SJSA1 (cell line): ENCODE data around the gene UNC13A. TPM values are rescaled to one million over a fixed set of nuclear protein-coding genes. Genes with fewer than 3 reads are reported as not detected.

Source experiments
- DNase-seq, 2 experiments: peaks; one replicate each; pipeline ENCODE4 v3.0.0-alpha.2; 2015 to 2020; ENCODE audit warnings: low spot score in 2 of 2, low read depth in 1 of 2
- H3K27ac ChIP-seq: fragments of 250-450 bp; sonication (Bioruptor Pico); 2 replicates; pipeline ENCODE4 v1.5.1; 2020; ENCODE audit warnings: mild to moderate bottlenecking, moderate library complexity
- H3K27me3 ChIP-seq: fragments of 250-450 bp; sonication (Bioruptor Pico); replicated peaks from 2 replicates; pipeline ENCODE4 v1.5.1; 2020; ENCODE audit warnings: mild to moderate bottlenecking, moderate library complexity
- H3K36me3 ChIP-seq: fragments of 250-450 bp; sonication (Bioruptor Pico); 2 replicates; pipeline ENCODE4 v1.5.1; 2020; ENCODE audit warnings: mild to moderate bottlenecking
- H3K4me1 ChIP-seq: fragments of 250-450 bp; sonication (Bioruptor Pico); replicated peaks from 2 replicates; pipeline ENCODE4 v1.6.1; 2021; ENCODE audit warnings: mild to moderate bottlenecking
- H3K4me3 ChIP-seq: fragments of 250-450 bp; sonication (Bioruptor Pico); 2 replicates; pipeline ENCODE4 v1.5.1; 2020; ENCODE audit warnings: mild to moderate bottlenecking
- H3K9me3 ChIP-seq: fragments of 250-450 bp; sonication (Bioruptor Pico); replicated peaks from 2 replicates; pipeline ENCODE4 v1.5.1; 2020; ENCODE audit warnings: mild to moderate bottlenecking
- total RNA-seq: library from RNA; depleted of rRNA; stranded (reverse); fragments of >200 nt; shearing (Covaris generic); gene quantifications from 2 replicates; pipeline ENCODE4 v1.2.3, GENCODE V29; 2014

The UNC13A gene
- total RNA-seq, 1 experiment from 2014 or later: not detected

GRCh38 chr19:17687141-17687856 is 855 bp downstream of the UNC13A start:
- Histone ChIP-seq H3K9me3 (no peaks in the 10 kb centered on the region), H3K36me3 (no peaks in the 10 kb centered on the region), H3K27ac (no peak overlapping the region), H3K4me3 (no peak overlapping the region), H3K27me3 (peaks cover 26% of the 10 kb centered on the region), H3K4me1 (peaks cover 7% of the 10 kb centered on the region)
- DNase-seq: no peak

- H3K27ac ChIP-seq: no peak overlapping the region
- H3K36me3 ChIP-seq: no peaks in the 10 kb centered on the region
- H3K4me1 ChIP-seq: peaks cover 7% of the 10 kb centered on the region
- peaks cover 26% of the 10 kb centered on the region for H3K27me3 ChIP-seq
- no peak overlapping the region for H3K4me3 ChIP-seq
- peak; percentile 50 to 66 for DNase-seq
- no peaks in the 10 kb centered on the region for H3K9me3 ChIP-seq
These were observed 1.5 kb downstream of the UNC13A start for GRCh38 chr19:17686592-17687024.

- DNase-seq: peak in 1 of 2 experiments; percentile 50
- no peak overlapping the region for H3K4me3 ChIP-seq
- peaks cover 7% of the 10 kb centered on the region for H3K4me1 ChIP-seq
- peaks cover 29% of the 10 kb centered on the region for H3K27me3 ChIP-seq
- no peak overlapping the region for H3K27ac ChIP-seq
- no peaks in the 10 kb centered on the region for H3K36me3 ChIP-seq
- H3K9me3 ChIP-seq: no peaks in the 10 kb centered on the region
These were observed 2.1 kb downstream of the UNC13A start for GRCh38 chr19:17686023-17686521.

DNA sequence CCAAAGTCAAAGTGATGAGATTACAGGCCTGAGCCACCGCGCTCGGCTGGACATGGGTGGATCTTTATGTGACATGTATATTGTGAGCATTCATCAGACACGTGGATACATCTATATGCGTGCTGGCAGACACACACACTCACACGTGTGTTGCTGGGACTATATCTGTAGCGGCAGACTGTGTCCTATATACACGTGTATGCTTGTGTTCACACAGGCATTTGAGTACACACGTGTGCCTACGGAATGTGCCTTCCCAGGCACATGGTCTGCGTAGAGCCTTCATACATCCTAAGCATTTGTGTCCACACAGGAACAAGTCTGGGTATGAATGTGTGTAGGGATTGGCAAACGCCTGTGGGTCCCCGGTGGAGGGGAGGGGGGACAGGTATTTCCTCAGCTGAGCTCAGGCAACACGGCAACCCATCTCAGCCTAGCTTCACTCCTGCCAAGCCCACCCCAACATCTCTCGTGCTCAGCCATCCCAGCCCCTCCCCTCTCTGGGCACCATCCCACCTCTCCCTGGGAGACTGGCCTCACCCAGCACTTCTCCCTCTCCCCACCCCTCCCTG is 2.6 kb downstream of the UNC13A start:
- Histone ChIP-seq H3K9me3 (no peaks in the 10 kb centered on the region), H3K27ac (no peak overlapping the region), H3K27me3 (peaks cover 29% of the 10 kb centered on the region), H3K4me3 (no peak overlapping the region), H3K4me1 (peaks cover 7% of the 10 kb centered on the region), H3K36me3 (no peaks in the 10 kb centered on the region)
- no peak for DNase-seq

GRCh38 chr19:17684256-17684655 is 3.9 kb downstream of the UNC13A start:
- DNase-seq: no peak
- no peak overlapping the region for H3K4me3 ChIP-seq

DNA sequence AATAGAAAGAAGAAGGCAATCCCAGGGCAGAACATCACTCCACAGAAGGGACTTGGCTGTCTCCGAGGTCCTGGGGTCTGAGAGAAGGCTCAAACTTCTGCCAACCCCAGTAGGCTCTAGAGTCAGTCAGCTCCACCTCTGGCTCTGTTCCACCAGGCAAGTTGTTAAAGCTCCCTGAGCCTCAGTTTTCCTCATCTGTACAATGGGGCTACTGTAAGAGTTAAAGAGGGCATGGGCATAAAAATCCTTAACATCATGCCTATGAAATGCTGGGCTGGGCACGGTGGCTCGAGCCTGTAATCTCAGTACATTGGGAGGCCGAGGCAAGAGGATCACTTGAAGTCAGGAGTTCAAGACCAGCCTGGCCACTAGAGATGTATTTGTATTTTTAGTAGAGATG is 5.1 kb downstream of the UNC13A start:
- DNase-seq: no peak
- H3K4me1 ChIP-seq: peaks cover 17% of the 10 kb centered on the region
- H3K27me3 ChIP-seq: peaks cover 24% of the 10 kb centered on the region
- H3K9me3 ChIP-seq: no peaks in the 10 kb centered on the region
- no peak overlapping the region for H3K4me3 ChIP-seq
- H3K36me3 ChIP-seq: no peaks in the 10 kb centered on the region
- no peak overlapping the region for H3K27ac ChIP-seq

More at GRCh38 chr19:17684256-17684655, 3.9 kb downstream of the UNC13A start:
- H3K4me1 ChIP-seq: peaks cover 17% of the 10 kb centered on the region
- H3K27ac ChIP-seq: no peak overlapping the region
- peaks cover 34% of the 10 kb centered on the region for H3K27me3 ChIP-seq
- no peaks in the 10 kb centered on the region for H3K9me3 ChIP-seq
- H3K36me3 ChIP-seq: no peaks in the 10 kb centered on the region

DNA sequence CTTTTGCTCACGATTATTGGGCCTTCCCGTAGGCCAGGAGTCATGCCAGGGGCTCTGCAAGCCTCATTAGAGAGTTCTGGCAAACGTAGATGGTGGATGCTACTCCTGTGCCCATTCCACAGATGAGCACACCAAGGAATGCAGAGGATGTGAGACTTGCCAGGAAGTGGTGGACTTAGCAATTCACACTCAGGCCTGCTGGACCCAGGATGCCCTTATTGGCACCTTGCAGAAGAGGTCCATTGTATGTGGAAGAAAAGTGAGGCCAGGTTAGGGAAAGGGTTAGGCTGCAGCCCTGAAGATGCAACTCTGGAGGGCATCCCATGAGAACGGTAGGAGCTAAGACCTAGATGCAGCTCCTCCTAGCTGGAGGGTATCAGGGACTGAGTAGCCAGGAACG is 5.9 kb downstream of the UNC13A start:
- no peak for DNase-seq
- H3K4me1 ChIP-seq: peaks cover 17% of the 10 kb centered on the region
- no peaks in the 10 kb centered on the region for H3K9me3 ChIP-seq
- no peak overlapping the region for H3K4me3 ChIP-seq
- H3K36me3 ChIP-seq: no peaks in the 10 kb centered on the region
- no peak overlapping the region for H3K27ac ChIP-seq
- peaks cover 16% of the 10 kb centered on the region for H3K27me3 ChIP-seq

- DNase-seq: no peak
- no peaks in the 10 kb centered on the region for H3K36me3 ChIP-seq
- H3K9me3 ChIP-seq: no peaks in the 10 kb centered on the region
- no peak overlapping the region for H3K27ac ChIP-seq
- H3K4me3 ChIP-seq: no peak overlapping the region
- H3K4me1 ChIP-seq: peaks cover 13% of the 10 kb centered on the region
- 0 out of 2 replicates have a peak, but pooled peaks cover 11% of the 10 kb centered on the region for H3K27me3 ChIP-seq
These were observed 6.5 kb downstream of the UNC13A start for GRCh38 chr19:17681505-17682125.

GRCh38 chr19:17680230-17680722 is 7.9 kb downstream of the UNC13A start:
- Histone ChIP-seq H3K27me3 (0 out of 2 replicates have a peak, but pooled peaks cover 8% of the 10 kb centered on the region), H3K36me3 (no peaks in the 10 kb centered on the region), H3K9me3 (no peaks in the 10 kb centered on the region), H3K4me1 (peaks cover 9% of the 10 kb centered on the region), H3K27ac (no peak overlapping the region), H3K4me3 (peak overlapping the region; percentile 4; the same call in 1 of the 2 replicates)
- DNase-seq: peak; percentile 36 to 75

DNA sequence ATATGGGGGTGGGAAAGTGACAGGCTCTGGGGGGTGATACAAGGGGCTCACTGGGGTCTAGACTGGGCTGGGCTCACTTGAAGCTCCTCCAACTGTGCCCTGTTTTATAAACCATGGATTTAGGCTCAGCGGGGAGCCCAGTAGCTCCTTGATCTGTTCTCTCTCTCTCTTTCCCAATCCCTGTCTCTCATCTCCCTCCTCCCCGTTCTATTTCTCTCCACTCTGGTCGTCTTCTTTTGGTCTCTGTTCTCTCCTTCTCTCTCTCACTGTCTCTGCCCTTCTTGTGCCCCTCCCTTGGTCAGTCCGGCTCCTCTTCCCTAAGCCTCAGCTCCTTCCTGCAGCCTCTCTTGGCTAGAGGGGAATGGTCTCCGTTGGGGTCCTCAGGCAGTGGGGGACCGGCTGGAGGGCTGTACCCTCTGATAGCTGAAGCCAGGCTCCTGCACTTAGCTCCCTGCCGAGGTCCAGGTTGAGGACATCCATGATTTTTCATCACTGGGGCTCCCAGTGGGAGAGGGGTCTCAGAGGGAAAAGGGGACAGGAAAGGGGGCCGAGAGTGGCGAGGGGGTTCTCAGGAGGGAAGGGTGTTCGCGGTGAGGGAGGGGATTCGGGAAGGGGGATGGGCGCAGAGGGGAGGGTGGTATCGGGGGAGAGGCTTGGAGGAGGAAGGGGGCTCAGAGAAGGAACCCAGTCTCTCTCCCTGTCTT is 8.5 kb downstream of the UNC13A start:
- H3K27ac ChIP-seq: no peak overlapping the region
- no peaks in the 10 kb centered on the region for H3K36me3 ChIP-seq
- H3K4me3 ChIP-seq: no peak overlapping the region
- H3K9me3 ChIP-seq: no peaks in the 10 kb centered on the region
- DNase-seq: no peak
- H3K27me3 ChIP-seq: 0 out of 2 replicates have a peak, but pooled peaks cover 8% of the 10 kb centered on the region
- H3K4me1 ChIP-seq: peaks cover 9% of the 10 kb centered on the region

DNA sequence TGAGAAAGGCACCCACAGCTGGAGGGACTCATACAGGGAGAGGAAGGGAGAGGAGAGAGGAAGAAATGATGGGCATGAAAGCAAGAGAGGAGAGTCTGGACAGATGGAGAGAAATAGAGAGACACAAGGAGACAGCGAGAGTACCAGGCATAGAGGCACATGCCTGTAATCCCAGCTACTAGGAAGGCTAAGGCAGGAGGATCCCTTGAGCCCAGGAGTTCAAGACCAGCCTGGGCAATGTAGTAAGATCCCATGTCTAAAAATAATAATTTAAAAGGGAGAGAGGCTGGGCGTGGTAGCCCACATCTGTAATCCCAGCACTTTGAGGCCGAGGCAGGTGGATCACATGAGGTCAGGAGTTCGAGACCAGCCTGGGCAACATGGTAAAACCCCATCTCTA is 9.3 kb downstream of the UNC13A start:
- H3K27ac ChIP-seq: no peak overlapping the region
- DNase-seq: no peak
- H3K36me3 ChIP-seq: no peaks in the 10 kb centered on the region
- H3K9me3 ChIP-seq: no peaks in the 10 kb centered on the region
- peaks cover 9% of the 10 kb centered on the region for H3K4me1 ChIP-seq
- no peak overlapping the region for H3K4me3 ChIP-seq
- 0 out of 2 replicates have a peak, but pooled peaks cover 8% of the 10 kb centered on the region for H3K27me3 ChIP-seq

- Histone ChIP-seq H3K9me3 (no peaks in the 10 kb centered on the region), H3K36me3 (no peaks in the 10 kb centered on the region), H3K4me1 (peaks cover 9% of the 10 kb centered on the region), H3K4me3 (no peak overlapping the region), H3K27me3 (0 out of 2 replicates have a peak, but pooled peaks cover 8% of the 10 kb centered on the region), H3K27ac (no peak overlapping the region)
- DNase-seq: no peak
These were observed 11.2 kb downstream of the UNC13A start for GRCh38 chr19:17677002-17677401.

GRCh38 chr19:17676295-17676694 is 11.9 kb downstream of the UNC13A start:
- no peak for DNase-seq
- no peak overlapping the region for H3K4me3 ChIP-seq
- 0 out of 2 replicates have a peak, but pooled peaks cover 5% of the 10 kb centered on the region for H3K27me3 ChIP-seq
- peaks cover 9% of the 10 kb centered on the region for H3K4me1 ChIP-seq
- no peak overlapping the region for H3K27ac ChIP-seq
- no peaks in the 10 kb centered on the region for H3K36me3 ChIP-seq
- H3K9me3 ChIP-seq: no peaks in the 10 kb centered on the region
